Trophoblast cell (in vitro differentiated cells and primary cell): Measurements from ENCODE around the gene EID2B.
A peak's percentile ranks its signal among the peaks of the same experiment; 100 is the strongest.

ENCODE experiments used
- DNase-seq, 2 donors: peaks; one replicate each; pipeline ENCODE4 v3.0.0-alpha.2; 2016
- H2AFZ ChIP-seq: 2 replicates; pipeline ENCODE4 v1.6.1; 2013; ENCODE audit warnings: low read length, moderate library complexity, mild to moderate bottlenecking; ENCODE audit not compliant: insufficient read depth, poor library complexity
- H2AK5ac ChIP-seq: 2 replicates; pipeline ENCODE4 v1.6.1; 2013; ENCODE audit warnings: mild to moderate bottlenecking, low read length
- H2BK120ac ChIP-seq: 2 replicates; pipeline ENCODE4 v1.6.1; 2013; ENCODE audit warnings: low read length, mild to moderate bottlenecking, moderate library complexity; ENCODE audit not compliant: insufficient read depth, poor library complexity
- H2BK12ac ChIP-seq: 2 replicates; pipeline ENCODE4 v1.6.1; 2013; ENCODE audit warnings: mild to moderate bottlenecking, low read length, moderate library complexity
- H2BK5ac ChIP-seq: 2 replicates; pipeline ENCODE4 v1.6.1; 2013; ENCODE audit warnings: low read length, low read depth, moderate library complexity, mild to moderate bottlenecking; ENCODE audit not compliant: poor library complexity
- H3K14ac ChIP-seq: 2 replicates; pipeline ENCODE4 v1.6.1; 2013; ENCODE audit warnings: mild to moderate bottlenecking, low read length
- H3K18ac ChIP-seq: 2 replicates; pipeline ENCODE4 v1.6.1; 2013; ENCODE audit warnings: mild to moderate bottlenecking, low read length
- H3K23ac ChIP-seq: 2 replicates; pipeline ENCODE4 v1.6.1; 2013; ENCODE audit warnings: low read length
- H3K27ac ChIP-seq: 2 replicates; pipeline ENCODE4 v1.5.1; 2013; ENCODE audit warnings: low read depth, mild to moderate bottlenecking, inconsistent platforms, low read length, moderate library complexity
- H3K27me3 ChIP-seq: 2 replicates; pipeline ENCODE4 v1.6.1; 2013; ENCODE audit warnings: inconsistent platforms, mild to moderate bottlenecking, low read length, moderate library complexity; ENCODE audit not compliant: insufficient read depth
- H3K36me3 ChIP-seq, 2 experiments: 1 replicate in 1 of 2; 2 replicates in 1 of 2; pipeline ENCODE4 v1.6.1; 2013; ENCODE audit warnings: low read length in 2 of 2, mild to moderate bottlenecking in 2 of 2, moderate library complexity in 1 of 2; ENCODE audit not compliant: insufficient read depth in 2 of 2, control insufficient read depth in 1 of 2
- H3K4ac ChIP-seq: 2 replicates; pipeline ENCODE4 v1.6.1; 2013; ENCODE audit warnings: low read depth, mild to moderate bottlenecking, low read length, moderate library complexity
- H3K4me1 ChIP-seq, 2 experiments: 1 replicate in 1 of 2; 2 replicates in 1 of 2; pipeline ENCODE4 v1.6.1; 2013; ENCODE audit warnings: low read length in 2 of 2, mild to moderate bottlenecking in 2 of 2, moderate library complexity in 1 of 2; ENCODE audit not compliant: insufficient read depth in 2 of 2, control insufficient read depth in 1 of 2
- H3K4me2 ChIP-seq: 2 replicates; pipeline ENCODE4 v1.6.1; 2013; ENCODE audit warnings: inconsistent platforms, mild to moderate bottlenecking, low read length, moderate library complexity
- H3K4me3 ChIP-seq: 2 replicates; pipeline ENCODE4 v1.5.1; 2013; ENCODE audit warnings: mild to moderate bottlenecking, low read depth, low read length, inconsistent platforms
- H3K79me1 ChIP-seq: one replicate; pipeline ENCODE4 v1.6.1; 2013; ENCODE audit warnings: low read length
- H3K79me2 ChIP-seq: 2 replicates; pipeline ENCODE4 v1.6.1; 2013; ENCODE audit warnings: low read length, mild to moderate bottlenecking; ENCODE audit not compliant: control insufficient read depth, insufficient read depth, poor library complexity
- H3K9ac ChIP-seq: 2 replicates; pipeline ENCODE4 v1.6.1; 2013; ENCODE audit warnings: mild to moderate bottlenecking, low read length
- H3K9me3 ChIP-seq: 2 replicates; pipeline ENCODE4 v1.6.1; 2013; ENCODE audit warnings: low read depth, mild to moderate bottlenecking, control low read depth, inconsistent platforms, low read length; ENCODE audit not compliant: insufficient read depth
- H4K12ac ChIP-seq: 2 replicates; pipeline ENCODE4 v1.6.1; 2013; ENCODE audit warnings: low read depth, mild to moderate bottlenecking, low read length, moderate library complexity
- H4K8ac ChIP-seq: 2 replicates; pipeline ENCODE4 v1.6.1; 2013; ENCODE audit warnings: low read depth, mild to moderate bottlenecking, low read length, moderate library complexity
- H4K91ac ChIP-seq: one replicate; pipeline ENCODE4 v1.6.1; 2013; ENCODE audit warnings: low read depth, mild to moderate bottlenecking, low read length, moderate library complexity
- WGBS: extraction: QIAGEN DNeasy Blood & Tissue Kit; methylation state at CpG from one replicate; pipeline ENCODE4 v1.1.7; 2013; ENCODE audit warnings: missing lambda C conversion rate; ENCODE audit not compliant: insufficient read length, insufficient coverage; ENCODE audit errors: extremely low coverage; 5-methylcytosine and 5-hydroxymethylcytosine counted together

Gene EID2B

DNA sequence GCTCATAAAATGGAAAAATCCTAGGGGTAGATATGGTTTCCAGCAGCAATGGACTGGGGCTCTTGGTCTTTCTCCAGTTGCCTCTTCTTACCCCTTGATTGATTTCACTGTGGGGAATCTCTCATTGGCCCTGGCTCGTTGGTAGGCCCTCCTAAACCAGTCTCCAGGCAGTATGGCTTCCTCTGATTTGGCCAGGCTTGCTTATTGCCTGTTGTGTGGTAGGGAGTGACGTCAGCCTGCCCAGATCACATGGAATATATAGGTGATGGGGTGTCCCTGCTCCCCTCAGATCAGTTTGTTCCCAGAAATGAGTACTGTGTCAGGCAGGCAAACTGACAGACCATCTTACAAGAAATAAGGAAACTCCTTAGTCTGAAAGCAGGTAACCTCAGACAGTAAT, 23.4 kb downstream of the EID2B start:
- H3K23ac ChIP-seq: no peak overlapping the region
- H3K79me1 ChIP-seq: no peaks in the 10 kb centered on the region
- H3K27me3 ChIP-seq: peaks cover 33% of the 10 kb centered on the region
- no peak overlapping the region for H2BK12ac ChIP-seq
- H3K79me2 ChIP-seq: no peaks in the 10 kb centered on the region
- H2BK5ac ChIP-seq: no peak overlapping the region
- H3K9ac ChIP-seq: no peak overlapping the region
- H3K9me3 ChIP-seq: peaks cover 11% of the 10 kb centered on the region
- no peak overlapping the region for H4K12ac ChIP-seq
- peaks cover 3 to 7% of the 10 kb centered on the region in 2 experiments for H3K4me1 ChIP-seq
- no peak overlapping the region for H3K4me2 ChIP-seq
- no peak overlapping the region for H3K4me3 ChIP-seq
- H2AFZ ChIP-seq: no peak overlapping the region
- no peak overlapping the region for H3K18ac ChIP-seq
- H4K91ac ChIP-seq: no peak overlapping the region
- no peak overlapping the region for H3K27ac ChIP-seq
- no peak overlapping the region for H4K8ac ChIP-seq
- H3K36me3 ChIP-seq: no peaks in the 10 kb centered on the region
- H2BK120ac ChIP-seq: no peak overlapping the region
- no CpG with 5 or more reads among the region's 2 CpGs for WGBS
- no peak overlapping the region for H3K4ac ChIP-seq
- no peak for DNase-seq
- H2AK5ac ChIP-seq: no peak overlapping the region
- no peak overlapping the region for H3K14ac ChIP-seq

DNA sequence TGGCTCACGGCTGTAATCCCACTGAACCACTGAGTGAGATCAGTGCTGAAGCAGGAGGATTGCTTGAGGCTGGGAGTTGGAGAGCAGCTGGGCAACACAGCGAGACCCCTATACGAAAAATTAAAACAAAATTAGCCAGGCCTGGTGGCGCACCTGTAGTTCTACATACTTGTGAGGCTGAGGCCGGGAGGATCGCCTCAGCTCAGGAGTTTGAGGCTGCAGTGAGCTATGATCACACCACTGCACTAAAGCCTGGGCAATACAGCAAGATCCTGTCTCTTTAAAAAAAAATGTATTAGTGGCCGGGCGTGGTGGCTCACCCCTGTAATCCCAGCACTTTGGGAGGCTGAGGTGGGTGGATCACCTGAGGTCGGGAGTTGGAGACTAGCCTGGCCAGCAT, 24.0 kb downstream of the EID2B start:
- Histone ChIP-seq H3K4ac (no peak overlapping the region), H2BK12ac (no peak overlapping the region), H3K79me1 (no peaks in the 10 kb centered on the region), H4K8ac (no peak overlapping the region), H3K4me2 (no peak overlapping the region), H3K4me3 (no peak overlapping the region), H4K12ac (no peak overlapping the region), H2BK5ac (no peak overlapping the region), H3K79me2 (no peaks in the 10 kb centered on the region), H3K36me3 (no peaks in the 10 kb centered on the region), H3K23ac (no peak overlapping the region), H2AK5ac (no peak overlapping the region), H3K4me1 (peaks cover 3 to 7% of the 10 kb centered on the region in 2 experiments), H3K18ac (no peak overlapping the region), H3K27me3 (peaks cover 33% of the 10 kb centered on the region), H3K14ac (no peak overlapping the region), H2AFZ (no peak overlapping the region), H3K27ac (no peak overlapping the region), H3K9me3 (peaks cover 11% of the 10 kb centered on the region), H3K9ac (no peak overlapping the region), H4K91ac (no peak overlapping the region), H2BK120ac (no peak overlapping the region)
- no peak for DNase-seq
- no CpG with 5 or more reads among the region's 9 CpGs for WGBS

DNA sequence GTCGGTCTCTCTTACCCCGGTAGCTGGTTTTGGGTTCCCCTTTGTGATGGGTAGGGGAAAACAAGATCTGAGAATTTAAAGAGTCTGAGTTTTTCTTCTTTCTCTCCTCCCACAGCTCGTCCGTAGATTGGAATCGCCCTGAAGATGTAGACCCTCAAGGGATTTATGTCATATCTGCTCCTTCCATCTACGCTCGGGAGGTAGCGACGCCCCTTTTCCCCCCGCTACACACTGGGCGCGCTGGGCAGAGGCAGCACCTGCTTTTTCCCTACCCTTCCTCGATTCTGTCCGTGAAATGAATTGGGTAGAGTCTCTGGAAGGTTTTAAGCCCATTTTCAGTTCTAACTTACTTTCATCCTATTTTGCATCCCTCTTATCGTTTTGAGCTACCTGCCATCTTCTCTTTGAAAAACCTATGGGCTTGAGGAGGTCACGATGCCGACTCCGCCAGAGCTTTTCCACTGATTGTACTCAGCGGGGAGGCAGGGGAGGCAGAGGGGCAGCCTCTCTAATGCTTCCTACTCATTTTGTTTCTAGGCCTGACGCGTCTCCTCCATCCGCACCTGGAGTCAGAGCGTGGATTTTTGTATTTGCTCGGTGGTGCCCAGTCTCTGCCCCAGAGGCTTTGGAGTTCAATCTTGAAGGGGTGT, 24.8 kb downstream of the EID2B start:
- no peak overlapping the region for H4K91ac ChIP-seq
- peaks cover 3 to 7% of the 10 kb centered on the region in 2 experiments for H3K4me1 ChIP-seq
- no CpG with 5 or more reads among the region's 24 CpGs for WGBS
- H3K18ac ChIP-seq: no peak overlapping the region
- H4K8ac ChIP-seq: peak overlapping the region; percentile 34
- DNase-seq: no peak
- no peak overlapping the region for H2BK120ac ChIP-seq
- no peak overlapping the region for H2BK12ac ChIP-seq
- H3K4ac ChIP-seq: no peak overlapping the region
- peaks cover 13% of the 10 kb centered on the region for H3K9me3 ChIP-seq
- no peaks in the 10 kb centered on the region for H3K36me3 ChIP-seq
- peak overlapping the region; percentile 55 for H2AFZ ChIP-seq
- H3K23ac ChIP-seq: no peak overlapping the region
- H3K79me1 ChIP-seq: no peaks in the 10 kb centered on the region
- H3K14ac ChIP-seq: no peak overlapping the region
- no peak overlapping the region for H4K12ac ChIP-seq
- H3K4me2 ChIP-seq: peak overlapping the region; percentile 90
- peaks cover 33% of the 10 kb centered on the region for H3K27me3 ChIP-seq
- H3K79me2 ChIP-seq: no peaks in the 10 kb centered on the region
- no peak overlapping the region for H3K9ac ChIP-seq
- H2AK5ac ChIP-seq: no peak overlapping the region
- no peak overlapping the region for H2BK5ac ChIP-seq
- H3K27ac ChIP-seq: no peak overlapping the region
- no peak overlapping the region for H3K4me3 ChIP-seq

DNA sequence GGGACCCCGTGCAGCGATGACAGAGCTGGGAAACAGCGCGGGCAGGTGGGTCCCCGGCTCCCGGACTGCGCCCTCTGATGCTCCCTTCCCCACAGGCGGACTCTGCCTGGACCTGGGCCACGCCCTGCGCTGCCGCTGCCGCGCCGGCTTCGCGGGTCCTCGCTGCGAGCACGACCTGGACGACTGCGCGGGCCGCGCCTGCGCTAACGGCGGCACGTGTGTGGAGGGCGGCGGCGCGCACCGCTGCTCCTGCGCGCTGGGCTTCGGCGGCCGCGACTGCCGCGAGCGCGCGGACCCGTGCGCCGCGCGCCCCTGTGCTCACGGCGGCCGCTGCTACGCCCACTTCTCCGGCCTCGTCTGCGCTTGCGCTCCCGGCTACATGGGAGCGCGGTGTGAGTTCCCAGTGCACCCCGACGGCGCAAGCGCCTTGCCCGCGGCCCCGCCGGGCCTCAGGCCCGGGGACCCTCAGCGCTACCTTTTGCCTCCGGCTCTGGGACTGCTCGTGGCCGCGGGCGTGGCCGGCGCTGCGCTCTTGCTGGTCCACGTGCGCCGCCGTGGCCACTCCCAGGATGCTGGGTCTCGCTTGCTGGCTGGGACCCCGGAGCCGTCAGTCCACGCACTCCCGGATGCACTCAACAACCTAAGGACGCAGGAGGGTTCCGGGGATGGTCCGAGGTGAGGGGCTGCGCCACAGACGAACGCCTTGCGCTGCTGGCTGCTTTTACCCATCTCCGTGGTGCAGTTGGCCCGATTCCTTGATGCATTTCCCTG, 25.5 kb downstream of the EID2B start:
- Histone ChIP-seq H3K14ac (no peak overlapping the region), H3K18ac (no peak overlapping the region), H3K36me3 (no peaks in the 10 kb centered on the region), H3K79me2 (no peaks in the 10 kb centered on the region), H3K23ac (no peak overlapping the region), H2BK5ac (no peak overlapping the region), H3K9me3 (peaks cover 16% of the 10 kb centered on the region), H4K8ac (peak overlapping the region; percentile 34), H2AFZ (peak overlapping the region; percentile 55), H4K12ac (no peak overlapping the region), H3K4me1 (peaks cover 6 to 8% of the 10 kb centered on the region in 2 experiments), H3K27ac (no peak overlapping the region), H4K91ac (no peak overlapping the region), H2AK5ac (no peak overlapping the region), H3K4me3 (peak overlapping the region; percentile 50), H2BK120ac (no peak overlapping the region), H3K4me2 (peak overlapping the region; percentile 90), H3K27me3 (peaks cover 33% of the 10 kb centered on the region), H3K4ac (no peak overlapping the region), H2BK12ac (no peak overlapping the region), H3K79me1 (peaks cover 2% of the 10 kb centered on the region), H3K9ac (no peak overlapping the region)
- peak; percentile 35 to 61 for DNase-seq
- no CpG with 5 or more reads among the region's 96 CpGs for WGBS
